ENCODE results near the gene TNFRSF1A. TPM values are rescaled to one million over a fixed set of nuclear protein-coding genes. Genes with fewer than 3 reads are reported as not detected.
A peak's percentile ranks its signal among the peaks of the same experiment; 100 is the strongest.

Gene TNFRSF1A
- total RNA-seq, result 100 to 1,000 TPM; 196 to 437 (median 306) TPM

GRCh38 chr12:6341417-6342139 is at the start of gene TNFRSF1A:
Gene TNFRSF1A, minus strand, starts transcription at chr12:6342076. Its CDS starts 262 bp downstream, at chr12:6341814.
- 0% methylated on average over 15 to 21 of the region's 21 CpGs for WGBS, 2 donors
- H3K36me3 ChIP-seq, result no peaks in the 10 kb centered on the region
- no peaks in the 10 kb centered on the region for H3K27me3 ChIP-seq
- no peaks in the 10 kb centered on the region for H3K9me3 ChIP-seq
- H3K27ac ChIP-seq, result peak within 1 kb of the TSS; percentile 97 to 99 (median 99)
- TF ChIP-seq, protein P1, sequence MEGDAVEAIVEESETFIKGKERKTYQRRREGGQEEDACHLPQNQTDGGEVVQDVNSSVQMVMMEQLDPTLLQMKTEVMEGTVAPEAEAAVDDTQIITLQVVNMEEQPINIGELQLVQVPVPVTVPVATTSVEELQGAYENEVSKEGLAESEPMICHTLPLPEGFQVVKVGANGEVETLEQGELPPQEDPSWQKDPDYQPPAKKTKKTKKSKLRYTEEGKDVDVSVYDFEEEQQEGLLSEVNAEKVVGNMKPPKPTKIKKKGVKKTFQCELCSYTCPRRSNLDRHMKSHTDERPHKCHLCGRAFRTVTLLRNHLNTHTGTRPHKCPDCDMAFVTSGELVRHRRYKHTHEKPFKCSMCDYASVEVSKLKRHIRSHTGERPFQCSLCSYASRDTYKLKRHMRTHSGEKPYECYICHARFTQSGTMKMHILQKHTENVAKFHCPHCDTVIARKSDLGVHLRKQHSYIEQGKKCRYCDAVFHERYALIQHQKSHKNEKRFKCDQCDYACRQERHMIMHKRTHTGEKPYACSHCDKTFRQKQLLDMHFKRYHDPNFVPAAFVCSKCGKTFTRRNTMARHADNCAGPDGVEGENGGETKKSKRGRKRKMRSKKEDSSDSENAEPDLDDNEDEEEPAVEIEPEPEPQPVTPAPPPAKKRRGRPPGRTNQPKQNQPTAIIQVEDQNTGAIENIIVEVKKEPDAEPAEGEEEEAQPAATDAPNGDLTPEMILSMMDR (IDR thresholded peaks at IDR 0.05), result peak in 1 of 5 experiments; percentile 19
- TF ChIP-seq EP300 (IDR thresholded peaks at IDR 0.05) (peak; percentile 25 to 95), POLR2A (IDR thresholded peaks at IDR 0.05) (peak in 1 of 2 donors; percentile 74)
- DNase-seq (ENCODE audit: low spot score in 2 of 2), result peak; percentile 55 to 78
- H3K4me1 ChIP-seq, result peaks cover 4 to 80% (median 55%) of the 10 kb centered on the region in 4 donors
- peak within 1 kb of the TSS; percentile 62 to 89 (median 88) for H3K4me3 ChIP-seq

GRCh38 chr12:6391013-6391412 is 49.1 kb upstream of the TNFRSF1A start:
- 74 to 86% methylated on average over 17 of the region's 17 CpGs for WGBS, 2 donors
- Histone ChIP-seq H3K27me3 (no peaks in the 10 kb centered on the region), H3K9me3 (no peaks in the 10 kb centered on the region), H3K4me3 (no peak overlapping the region), H3K4me1 (peaks cover 0 to 35% (median 10%) of the 10 kb centered on the region in 4 donors), H3K36me3 (peaks cover 0 to 84% (median 18%) of the 10 kb centered on the region in 3 donors), H3K27ac (no peak overlapping the region)
- no peak for DNase-seq (ENCODE audit: low spot score in 2 of 2)
- no peak for TF ChIP-seq POLR2A (IDR thresholded peaks at IDR 0.05)
- TF ChIP-seq EP300 (IDR thresholded peaks at IDR 0.05), result no peak
- TF ChIP-seq, protein P1 (IDR thresholded peaks at IDR 0.05), result no peak

- peaks cover 0 to 42% (median 14%) of the 10 kb centered on the region in 4 donors for H3K4me1 ChIP-seq
- H3K27me3 ChIP-seq, result no peaks in the 10 kb centered on the region
- WGBS, 2 donors, result 75 to 79% methylated on average over 15 of the region's 15 CpGs
- no peak for DNase-seq (ENCODE audit: low spot score in 2 of 2)
- no peak overlapping the region for H3K4me3 ChIP-seq
- TF ChIP-seq, protein P1 (IDR thresholded peaks at IDR 0.05), result no peak
- TF ChIP-seq POLR2A (IDR thresholded peaks at IDR 0.05), result no peak
- TF ChIP-seq EP300 (IDR thresholded peaks at IDR 0.05), result no peak
- H3K36me3 ChIP-seq, result peaks cover 0 to 87% (median 19%) of the 10 kb centered on the region in 3 donors
- no peak overlapping the region for H3K27ac ChIP-seq
- H3K9me3 ChIP-seq, result no peaks in the 10 kb centered on the region
Observed at GRCh38 chr12:6390084-6390799, 48.4 kb upstream of the TNFRSF1A start.

GRCh38 chr12:6387541-6387940 is 45.7 kb upstream of the TNFRSF1A start:
- Histone ChIP-seq H3K27ac (peak overlapping the region in 1 of 4 donors; percentile 34), H3K36me3 (peaks cover 0 to 65% (median 19%) of the 10 kb centered on the region in 3 donors)
- TF ChIP-seq EP300 (IDR thresholded peaks at IDR 0.05), result no peak
- TF ChIP-seq, protein P1 (IDR thresholded peaks at IDR 0.05), result no peak
- no peak for TF ChIP-seq POLR2A (IDR thresholded peaks at IDR 0.05)

More at GRCh38 chr12:6387541-6387940, 45.7 kb upstream of the TNFRSF1A start:
- 79% methylated on average over 7 of the region's 7 CpGs for WGBS, 2 donors
- no peaks in the 10 kb centered on the region for H3K9me3 ChIP-seq
- no peak for DNase-seq (ENCODE audit: low spot score in 2 of 2)
- no peak overlapping the region for H3K4me3 ChIP-seq
- H3K4me1 ChIP-seq, result peaks cover 0 to 58% (median 28%) of the 10 kb centered on the region in 4 donors
- H3K27me3 ChIP-seq, result no peaks in the 10 kb centered on the region

All from tibial nerve (tissue), 4 donors.